Left renal cortex interstitium (tissue), 4 donors: Measurements from ENCODE around the gene ADAMTS7. TPM values are rescaled to one million over a fixed set of nuclear protein-coding genes. Genes with fewer than 3 reads are reported as not detected.
"Not testable (repeated sequence)": the region's sequence is repeated elsewhere in the genome, so short reads cannot be mapped to it uniquely, and the experiment has no call there.

ENCODE experiments used
- DNase-seq, 4 donors: peaks; one replicate each; pipeline ENCODE4 v3.0.0-alpha.2; 2013; ENCODE audit warnings: low read depth in 4 of 4, low spot score in 2 of 4, missing footprints in 1 of 4
- polyA plus RNA-seq, 4 donors: library from polyadenylated mRNA; unstranded; fragments of 120-200 nt; gene quantifications; one replicate each; pipeline ENCODE4 v1.2.1, GENCODE V29; 2013; ENCODE audit not compliant: insufficient read length in 4 of 4

Gene ADAMTS7
- polyA plus RNA-seq, 4 donors = 19.7 to 36.7 (median 32.7) TPM

- DNase-seq = no peak
These were observed 23.1 kb downstream of the ADAMTS7 start for GRCh38 chr15:78788016-78788660.

DNA sequence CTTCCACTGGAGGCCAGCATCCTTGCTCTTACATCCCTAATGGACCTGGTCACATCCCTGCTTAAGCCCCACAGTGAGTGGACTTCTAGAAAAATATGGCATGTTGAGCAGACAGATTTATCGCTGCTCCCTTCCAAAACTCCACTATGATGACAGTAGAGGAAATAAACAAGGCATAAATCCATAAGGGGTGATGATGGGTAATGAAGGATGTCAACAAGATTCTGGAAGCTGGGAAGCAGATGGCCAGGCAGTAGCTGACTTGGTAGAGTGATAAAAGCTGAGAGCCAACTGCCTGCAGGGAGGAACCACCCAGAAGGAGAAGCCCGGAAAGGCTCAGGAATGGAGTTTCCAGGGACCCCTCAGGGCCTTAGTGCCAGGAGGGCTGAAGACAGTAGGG is 28.9 kb downstream of the ADAMTS7 start:
- not testable (repeated sequence) for DNase-seq

GRCh38 chr15:78781381-78781780 is 29.9 kb downstream of the ADAMTS7 start:
- DNase-seq = not testable (repeated sequence)

DNA sequence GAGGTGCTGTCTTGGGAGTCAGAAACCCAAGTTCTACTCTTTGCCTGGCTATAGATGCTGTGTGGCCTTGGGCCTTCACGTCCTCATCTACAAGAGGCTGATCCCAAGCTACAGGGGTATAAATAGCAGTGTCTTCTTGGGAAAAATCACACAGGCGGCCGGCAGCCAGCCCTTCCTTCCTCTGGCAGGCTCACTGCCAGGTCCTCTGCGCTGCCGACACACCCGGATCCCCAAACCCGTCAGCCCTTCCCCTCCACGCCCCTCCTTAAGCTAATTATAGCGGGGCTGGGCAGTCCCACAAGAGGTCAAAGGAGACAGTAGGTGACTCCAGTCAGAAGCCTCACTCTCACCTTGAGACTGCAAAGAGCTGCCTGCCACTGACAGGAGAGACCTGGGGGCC is 31.3 kb downstream of the ADAMTS7 start:
- DNase-seq = not testable (repeated sequence)

GRCh38 chr15:78779176-78779785 is 32.0 kb downstream of the ADAMTS7 start:
- DNase-seq = not testable (repeated sequence)

DNA sequence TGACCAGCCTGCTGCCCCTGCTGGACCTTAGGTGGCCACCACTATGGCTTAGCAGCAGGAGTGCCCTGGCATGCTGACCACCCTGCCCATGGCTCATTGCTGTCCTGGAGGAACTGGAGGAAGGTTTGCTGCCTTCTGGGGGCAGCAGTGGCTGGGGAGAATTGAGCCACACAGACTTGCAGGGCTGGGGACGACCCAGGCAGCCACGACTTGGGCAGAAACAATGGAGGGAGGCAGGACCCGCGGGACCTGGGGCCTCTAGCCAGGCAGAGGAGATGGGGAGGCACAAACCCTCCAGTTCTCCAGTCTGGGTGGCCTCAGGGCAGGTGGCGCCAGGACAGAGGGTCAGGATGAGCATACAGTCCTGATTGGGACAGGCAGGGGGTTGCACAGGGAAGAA is 32.8 kb downstream of the ADAMTS7 start:
- DNase-seq = no peak

- DNase-seq = not testable (repeated sequence)
These were observed 33.3 kb downstream of the ADAMTS7 start for GRCh38 chr15:78777953-78778345.

GRCh38 chr15:78777290-78777952 is 33.8 kb downstream of the ADAMTS7 start:
- DNase-seq = not testable (repeated sequence)

DNA sequence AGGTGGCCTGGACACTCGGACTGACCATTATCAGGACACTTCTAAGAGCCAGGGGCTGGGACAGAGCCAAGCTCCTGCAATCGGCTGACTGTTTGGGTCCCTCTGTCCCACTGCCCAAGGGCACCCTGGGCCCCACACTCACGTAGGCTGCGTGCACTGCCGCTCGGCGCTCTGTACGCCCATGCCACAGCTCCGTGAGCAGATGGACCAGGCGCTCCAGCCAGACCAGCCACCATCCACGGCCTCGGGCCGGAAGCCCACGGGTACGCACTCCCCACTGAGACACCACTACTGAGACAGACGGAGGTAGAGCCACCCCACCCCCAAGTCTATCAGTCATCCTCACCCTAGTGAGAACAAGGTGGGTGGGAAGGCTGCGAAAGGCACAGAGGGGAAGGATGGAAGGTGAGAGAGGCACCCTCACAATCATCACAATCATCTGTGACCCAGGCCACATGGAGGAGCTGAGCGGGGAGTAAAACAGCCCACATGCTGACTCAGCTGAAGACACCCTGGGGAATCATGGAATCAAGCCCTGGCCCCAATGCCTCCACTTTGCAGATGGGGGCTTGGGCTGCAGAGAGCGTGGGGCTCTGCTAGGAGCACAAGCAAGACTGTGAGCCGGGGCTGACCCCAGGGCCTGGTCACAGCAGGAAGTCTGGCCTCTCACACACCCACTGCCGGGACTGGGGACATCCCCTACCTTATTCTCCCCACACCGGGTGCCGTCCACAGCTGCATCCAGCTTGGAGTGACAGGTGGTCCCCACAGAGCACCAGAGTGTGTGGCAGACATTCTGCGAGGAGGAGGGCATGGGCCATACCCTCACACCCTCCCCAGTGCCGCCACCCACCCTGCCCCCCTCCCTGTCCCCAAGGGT is 35.0 kb downstream of the ADAMTS7 start:
- not testable (repeated sequence) for DNase-seq

DNA sequence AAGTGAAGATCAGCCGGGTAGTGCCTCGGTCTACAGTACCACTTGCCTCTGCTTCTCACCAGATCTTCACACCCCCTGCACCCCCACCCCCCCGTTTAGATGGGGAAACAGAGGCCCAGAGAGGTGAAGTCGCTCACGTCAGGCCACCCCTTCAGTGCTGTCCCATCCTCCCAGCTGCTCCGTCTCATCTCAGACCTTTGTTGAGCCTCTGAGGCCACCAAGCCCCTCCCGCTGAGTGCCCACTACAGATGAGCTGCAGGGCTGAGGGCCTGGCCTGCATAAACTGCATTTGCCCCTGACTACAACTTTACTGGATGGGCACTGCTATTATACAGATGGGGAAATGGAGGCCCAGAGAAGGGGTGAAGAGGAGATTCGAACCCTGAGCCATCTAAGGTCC is 35.8 kb downstream of the ADAMTS7 start:
- no peak for DNase-seq

GRCh38 chr15:78774451-78774990 is 36.7 kb downstream of the ADAMTS7 start:
- DNase-seq = not testable (repeated sequence)

DNA sequence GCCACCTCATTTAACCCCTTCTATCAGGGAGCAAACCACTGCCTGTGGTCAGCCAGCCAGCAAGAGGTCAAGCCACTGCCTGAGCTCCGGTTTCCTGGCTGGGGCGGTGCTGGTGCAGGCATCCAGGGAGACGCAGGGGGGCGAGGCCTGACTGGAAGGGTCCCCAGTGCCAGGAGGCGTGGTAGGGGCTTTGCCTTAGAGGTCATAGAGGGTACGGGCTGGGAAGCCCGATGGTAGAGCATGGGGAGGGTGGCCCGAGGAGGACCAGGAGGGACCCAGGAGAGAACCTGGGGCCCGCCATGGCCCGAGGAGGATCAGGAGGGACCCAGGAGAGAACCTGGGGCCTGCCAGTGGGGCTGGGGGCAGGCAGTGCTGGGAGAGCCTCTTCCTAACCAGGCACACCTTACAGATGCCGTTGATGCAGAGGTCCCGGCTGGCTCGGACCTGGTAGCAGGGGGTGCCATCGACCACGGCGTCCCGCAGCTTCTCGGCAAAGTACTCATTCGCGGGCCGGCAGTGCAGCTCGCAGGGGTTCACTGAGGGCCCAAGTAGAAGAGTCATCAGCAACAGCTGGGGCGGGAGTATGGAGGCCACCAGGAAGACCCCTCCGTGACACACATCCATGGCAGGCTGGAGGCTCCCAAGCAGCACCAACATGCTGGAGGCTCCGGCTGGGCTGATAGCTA is 37.4 kb downstream of the ADAMTS7 start:
- not testable (repeated sequence) for DNase-seq

DNA sequence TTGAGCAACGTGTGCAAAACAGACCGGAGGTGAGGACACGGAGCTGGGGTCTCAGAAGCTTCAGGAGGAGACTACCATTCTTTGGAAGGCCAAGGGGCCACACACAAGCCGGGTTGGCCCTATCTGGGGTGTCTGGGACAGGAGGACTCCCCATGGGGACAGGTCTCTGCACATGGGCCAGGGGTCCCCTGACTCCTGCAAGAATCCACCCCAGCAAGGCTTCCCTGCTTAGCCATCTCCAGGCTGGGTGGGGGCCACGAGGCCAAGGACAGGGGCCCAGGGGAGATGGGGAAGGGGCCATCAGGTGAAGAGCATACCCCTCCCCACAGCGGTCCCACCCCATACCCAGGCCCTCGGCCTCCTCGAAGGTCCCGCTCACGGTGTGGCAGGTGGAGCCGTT is 38.5 kb downstream of the ADAMTS7 start:
- no peak for DNase-seq

DNA sequence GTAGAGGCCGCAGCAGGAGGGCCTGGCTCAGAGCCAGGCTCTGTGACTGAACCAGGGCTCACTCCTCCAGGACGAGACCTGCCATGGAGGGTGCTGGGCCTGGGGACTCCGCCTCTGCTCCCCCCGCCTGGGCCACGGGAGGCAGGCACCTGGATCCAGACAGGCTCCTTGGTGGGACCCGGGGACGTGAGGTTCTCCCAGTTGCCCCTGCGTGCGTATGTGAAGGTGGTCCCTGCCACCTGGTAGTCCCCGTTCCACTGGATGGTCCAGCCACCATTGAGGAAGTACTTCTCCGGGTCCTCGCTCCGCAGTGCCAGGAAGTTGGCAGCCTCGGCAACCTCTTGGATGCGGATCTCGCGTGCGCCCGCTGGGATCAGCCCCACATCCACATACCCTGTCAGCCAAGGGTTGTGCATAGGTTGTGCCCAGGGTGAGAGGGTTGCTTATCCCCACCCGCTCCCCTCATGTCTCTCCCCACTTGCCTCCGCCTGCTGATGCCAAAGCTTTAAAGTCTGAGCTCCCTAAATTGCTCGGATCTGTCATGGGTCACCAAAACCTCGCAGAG is 39.7 kb downstream of the ADAMTS7 start:
- DNase-seq = not testable (repeated sequence)

DNA sequence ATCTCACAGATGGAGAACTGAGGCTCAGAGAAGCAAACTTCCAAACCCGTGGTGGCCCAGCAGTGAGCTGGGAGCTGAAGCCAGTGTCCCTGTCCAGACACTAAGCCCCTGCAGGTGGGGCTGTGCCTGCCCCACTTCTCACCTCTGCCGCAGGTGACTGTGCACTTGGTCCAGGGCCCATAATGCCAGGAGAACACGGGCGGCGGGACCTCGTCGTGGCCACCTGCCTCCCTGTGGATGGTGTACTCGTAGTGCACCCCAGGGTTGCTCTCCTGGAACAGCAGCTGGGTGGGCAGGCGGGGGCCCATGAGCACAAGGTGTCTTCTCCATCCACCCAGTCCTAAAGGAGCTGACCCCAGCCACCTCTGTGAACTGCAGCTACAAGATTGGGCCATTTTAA is 40.2 kb downstream of the ADAMTS7 start:
- not testable (repeated sequence) for DNase-seq

- not testable (repeated sequence) for DNase-seq
These were observed 41.6 kb downstream of the ADAMTS7 start for GRCh38 chr15:78769473-78770225.

DNA sequence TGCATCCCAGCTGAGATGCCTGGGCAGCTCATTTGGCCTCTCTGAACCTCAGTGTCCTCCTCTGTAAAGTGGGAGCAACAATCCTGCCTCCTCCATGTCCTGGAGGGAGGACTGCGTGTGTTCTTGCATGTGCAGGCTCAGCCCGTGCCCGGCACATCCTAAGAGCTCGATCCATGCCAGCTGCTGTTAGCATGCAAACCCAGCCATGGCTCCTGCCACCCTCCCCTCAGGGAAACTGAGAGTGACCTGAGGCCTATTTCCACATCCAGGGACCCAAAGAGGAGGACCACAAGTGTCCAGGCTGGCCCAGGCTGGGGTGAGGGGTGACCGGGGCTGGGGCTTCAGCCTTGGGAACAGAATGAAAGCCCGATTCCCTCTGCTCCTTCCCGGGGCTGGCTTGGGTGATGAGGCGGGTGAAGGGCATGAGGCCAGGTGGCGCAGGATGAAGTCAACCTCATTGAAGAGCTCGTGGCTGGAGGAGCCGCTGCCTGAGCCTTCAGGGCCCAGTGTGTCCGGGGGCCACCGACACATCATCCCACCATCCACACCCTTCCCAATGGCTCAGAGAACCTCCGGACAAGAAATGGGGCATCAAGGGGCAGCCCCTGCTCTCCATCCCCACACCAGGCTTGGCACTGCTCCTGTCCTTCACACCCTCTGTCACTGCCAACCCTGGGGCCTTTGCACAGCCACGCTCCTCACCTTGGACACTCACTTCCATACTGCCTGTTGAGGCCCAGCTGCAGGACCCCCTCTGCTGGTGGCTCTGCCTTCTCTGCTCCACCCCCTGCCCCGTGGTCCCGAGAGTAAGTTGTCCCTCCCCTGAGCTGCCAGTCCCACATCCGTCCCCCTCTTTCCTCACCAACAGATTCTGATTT is 42.5 kb downstream of the ADAMTS7 start:
- DNase-seq = no peak

- DNase-seq = no peak
These were observed 43.2 kb downstream of the ADAMTS7 start for GRCh38 chr15:78768096-78768495.
